ENCODE results near the gene GNG10. TPM values are rescaled to one million over a fixed set of nuclear protein-coding genes. Genes with fewer than 3 reads are reported as not detected.

Gene GNG10
- 83.2 and 85.8 TPM in 2 replicates for total RNA-seq

DNA sequence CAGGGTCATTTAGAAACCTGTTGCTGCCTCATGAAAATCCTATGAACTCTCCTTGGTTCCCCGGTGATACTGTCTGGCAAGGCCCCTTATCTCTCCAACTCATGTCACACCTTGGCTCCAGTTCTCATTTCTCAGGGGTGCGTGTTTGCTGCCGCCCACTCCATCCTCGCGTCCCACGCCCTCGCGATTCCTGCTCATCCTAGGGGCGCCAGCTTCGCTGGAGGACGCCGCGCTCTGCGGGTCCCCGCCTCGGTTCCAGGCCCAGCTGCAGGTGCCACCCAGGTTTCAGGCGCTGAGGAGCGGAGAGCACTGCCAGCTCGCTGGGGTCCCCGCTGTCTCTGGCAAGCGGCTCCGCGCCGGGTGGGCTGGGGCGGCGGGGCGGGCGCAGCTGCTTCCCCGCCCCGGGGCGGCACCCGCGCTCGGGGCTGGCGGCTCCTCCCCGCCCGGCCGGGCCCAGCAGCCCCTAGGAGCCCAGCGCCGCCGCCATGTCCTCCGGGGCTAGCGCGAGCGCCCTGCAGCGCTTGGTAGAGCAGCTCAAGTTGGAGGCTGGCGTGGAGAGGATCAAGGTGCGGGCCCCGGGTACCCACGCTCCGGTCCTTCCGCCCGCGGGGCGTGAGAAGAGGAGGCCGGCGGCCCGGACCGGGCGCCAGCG lies at the start of gene GNG10:
TSS of gene GNG10 (plus strand) at position 456 of the 652 bp plus-strand sequence. CDS start at position 486, 30 bp downstream.

GRCh38 chr9:111631214-111631971 lies 30.0 kb upstream of the GNG10 start, which contains the start of gene DNAJC25:
Gene DNAJC25, plus strand, starts transcription at chr9:111631334. Its CDS starts 74 bp downstream, at chr9:111631408.

Other genes starting within 250 kb of the GNG10 start
- 73.9 and 106 TPM in 2 replicates for gene ECPAS, start 177.2 kb upstream of the GNG10 start, total RNA-seq
- gene ZNF483, start 136.4 kb upstream of the GNG10 start, total RNA-seq, result 1.2 TPM in 2 replicates
- gene PTGR1, start 62.0 kb upstream of the GNG10 start, total RNA-seq, result 46.6 and 60.8 TPM in 2 replicates
- gene DNAJC25, start 30.3 kb upstream of the GNG10 start, total RNA-seq, result 10.5 and 11.9 TPM in 2 replicates
- under 0.01 and 0.09 TPM in 2 replicates for gene SHOC1, start 133.3 kb downstream of the GNG10 start, total RNA-seq
- gene UGCG, start 235.2 kb downstream of the GNG10 start, total RNA-seq, result 71.6 and 167 TPM in 2 replicates

Measured in smooth muscle cell of the umbilical artery (primary cell).